HG02642 (cell line): Measurements from ENCODE around the gene BRD4.

Experiments used
- ATAC-seq: cut with Tn5 transposase; IDR thresholded peaks from one replicate; pipeline ENCODE4 v1.9.1; 2021; ENCODE audit warnings: mild to moderate bottlenecking; ENCODE audit not compliant: unreplicated experiment, poor library complexity

The BRD4 gene

GRCh38 chr19:15292847-15293582 is 39.3 kb downstream of the BRD4 start:
- ATAC-seq: no peak

- no peak for ATAC-seq
Measured at GRCh38 chr19:15292140-15292539, 40.2 kb downstream of the BRD4 start.

- no peak for ATAC-seq
Measured at GRCh38 chr19:15291548-15292021, 40.8 kb downstream of the BRD4 start.

- ATAC-seq: no peak
Measured at GRCh38 chr19:15291089-15291488, 41.2 kb downstream of the BRD4 start.

- no peak for ATAC-seq
Measured at GRCh38 chr19:15290166-15290565, 42.2 kb downstream of the BRD4 start.

GRCh38 chr19:15289673-15290072 is 42.7 kb downstream of the BRD4 start:
- ATAC-seq: no peak

- no peak for ATAC-seq
Measured at GRCh38 chr19:15288146-15288963, 44.0 kb downstream of the BRD4 start.

- no peak for ATAC-seq
Measured at GRCh38 chr19:15287496-15287895, 44.8 kb downstream of the BRD4 start.

- ATAC-seq: no peak
Measured at GRCh38 chr19:15286688-15287365, 45.5 kb downstream of the BRD4 start.

- no peak for ATAC-seq
Measured at GRCh38 chr19:15285896-15286591, 46.3 kb downstream of the BRD4 start.

GRCh38 chr19:15284896-15285295 is 47.4 kb downstream of the BRD4 start:
- ATAC-seq: no peak

- no peak for ATAC-seq
Measured at GRCh38 chr19:15284091-15284490, 48.2 kb downstream of the BRD4 start.

- ATAC-seq: no peak
Measured at GRCh38 chr19:15283141-15283883, 49.0 kb downstream of the BRD4 start.

GRCh38 chr19:15282311-15282705 is 50.0 kb downstream of the BRD4 start:
- no peak for ATAC-seq

GRCh38 chr19:15280915-15281683 is 51.2 kb downstream of the BRD4 start:
- ATAC-seq: no peak

GRCh38 chr19:15280048-15280725 is 52.2 kb downstream of the BRD4 start:
- ATAC-seq: no peak

GRCh38 chr19:15279326-15279904 is 52.9 kb downstream of the BRD4 start:
- ATAC-seq: no peak

- no peak for ATAC-seq
Measured at GRCh38 chr19:15276620-15277215, 55.6 kb downstream of the BRD4 start.
